ENCODE results near the gene LONRF2.

Gene LONRF2

DNA sequence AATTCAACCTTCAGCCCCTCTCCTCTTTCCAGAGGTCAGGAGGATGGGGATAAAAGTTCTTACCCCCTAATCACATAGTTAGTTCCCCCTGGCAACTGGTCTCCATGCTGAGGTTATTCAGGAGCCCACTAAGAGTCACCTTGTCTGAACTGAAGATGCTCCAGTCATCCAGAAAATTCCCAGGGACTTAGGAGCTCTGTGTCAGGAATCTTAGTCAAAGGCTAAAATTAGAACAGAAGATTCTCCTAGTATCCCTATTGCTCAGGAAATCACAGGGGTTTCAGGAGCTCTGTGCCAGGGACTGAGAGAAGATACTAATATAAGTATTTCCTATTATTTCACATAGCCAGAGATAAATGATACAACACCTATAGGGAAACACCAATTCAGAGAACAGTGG is 37.3 kb upstream of the LONRF2 start:
- H3K9me3 ChIP-seq (ENCODE audit: control insufficient read depth, insufficient read depth, low read length) = no peaks in the 10 kb centered on the region

DNA sequence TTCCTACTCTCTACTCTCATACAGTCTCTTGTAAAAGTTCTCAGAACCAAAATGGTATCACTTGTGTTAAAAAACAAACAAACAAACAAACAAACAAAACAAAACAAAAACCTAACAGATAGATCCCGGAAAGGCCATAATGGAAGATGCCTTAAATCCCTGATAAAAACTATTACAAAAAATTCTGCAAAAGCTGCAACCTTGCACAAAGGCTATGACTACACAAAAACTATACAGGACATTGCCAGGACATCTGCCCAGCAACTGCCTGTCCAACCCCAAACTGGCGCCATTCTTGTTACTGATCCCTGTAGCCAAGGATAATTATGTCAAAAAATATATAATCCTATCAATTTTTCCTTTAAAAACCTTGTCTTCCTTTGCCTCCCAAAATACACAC is 36.3 kb upstream of the LONRF2 start:
- Histone ChIP-seq H3K27me3 (ENCODE audit: control insufficient read depth, low read length) (peaks cover 3% of the 10 kb centered on the region; the same call in 1 of the 2 replicates), H3K4me2 (ENCODE audit: low read length) (no peak overlapping the region), H4K20me1 (ENCODE audit: control insufficient read depth, insufficient read depth, low read depth, low read length) (no peaks in the 10 kb centered on the region), H3K4me1 (ENCODE audit: control insufficient read depth, low read length) (no peaks in the 10 kb centered on the region), H3K9me2 (replicated peaks; ENCODE audit: control insufficient read depth, low read length) (no peaks in the 10 kb centered on the region), H3K9me3 (ENCODE audit: control insufficient read depth, insufficient read depth, low read length) (no peaks in the 10 kb centered on the region), H3K4me3 (ENCODE audit: low read length) (no peak overlapping the region), H3K79me2 (ENCODE audit: control insufficient read depth, low read length) (no peaks in the 10 kb centered on the region), H3K36me3 (ENCODE audit: control insufficient read depth, low read length) (no peaks in the 10 kb centered on the region), H3K27ac (ENCODE audit: low read depth, low read length) (no peak overlapping the region), H3F3A (ENCODE audit: control insufficient read depth, insufficient read depth) (no peaks in the 10 kb centered on the region)
- TF ChIP-seq EZH2phosphoT487 (IDR thresholded peaks at IDR 0.05; ENCODE audit: borderline replicate concordance, low read length) = no peak
- TF ChIP-seq, protein P1, sequence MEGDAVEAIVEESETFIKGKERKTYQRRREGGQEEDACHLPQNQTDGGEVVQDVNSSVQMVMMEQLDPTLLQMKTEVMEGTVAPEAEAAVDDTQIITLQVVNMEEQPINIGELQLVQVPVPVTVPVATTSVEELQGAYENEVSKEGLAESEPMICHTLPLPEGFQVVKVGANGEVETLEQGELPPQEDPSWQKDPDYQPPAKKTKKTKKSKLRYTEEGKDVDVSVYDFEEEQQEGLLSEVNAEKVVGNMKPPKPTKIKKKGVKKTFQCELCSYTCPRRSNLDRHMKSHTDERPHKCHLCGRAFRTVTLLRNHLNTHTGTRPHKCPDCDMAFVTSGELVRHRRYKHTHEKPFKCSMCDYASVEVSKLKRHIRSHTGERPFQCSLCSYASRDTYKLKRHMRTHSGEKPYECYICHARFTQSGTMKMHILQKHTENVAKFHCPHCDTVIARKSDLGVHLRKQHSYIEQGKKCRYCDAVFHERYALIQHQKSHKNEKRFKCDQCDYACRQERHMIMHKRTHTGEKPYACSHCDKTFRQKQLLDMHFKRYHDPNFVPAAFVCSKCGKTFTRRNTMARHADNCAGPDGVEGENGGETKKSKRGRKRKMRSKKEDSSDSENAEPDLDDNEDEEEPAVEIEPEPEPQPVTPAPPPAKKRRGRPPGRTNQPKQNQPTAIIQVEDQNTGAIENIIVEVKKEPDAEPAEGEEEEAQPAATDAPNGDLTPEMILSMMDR (IDR thresholded peaks at IDR 0.05; ENCODE audit: low read depth, low read length, poor library complexity, severe bottlenecking) = no peak

More for the DNA sequence above, 37.3 kb upstream of the LONRF2 start:
- Histone ChIP-seq H3K4me3 (ENCODE audit: low read length) (no peak overlapping the region), H3K79me2 (ENCODE audit: control insufficient read depth, low read length) (no peaks in the 10 kb centered on the region), H3K4me1 (ENCODE audit: control insufficient read depth, low read length) (no peaks in the 10 kb centered on the region), H3K36me3 (ENCODE audit: control insufficient read depth, low read length) (no peaks in the 10 kb centered on the region), H4K20me1 (ENCODE audit: control insufficient read depth, insufficient read depth, low read depth, low read length) (no peaks in the 10 kb centered on the region), H3K9me2 (replicated peaks; ENCODE audit: control insufficient read depth, low read length) (no peaks in the 10 kb centered on the region), H3K27me3 (ENCODE audit: control insufficient read depth, low read length) (peaks cover 3% of the 10 kb centered on the region; the same call in 1 of the 2 replicates), H3K4me2 (ENCODE audit: low read length) (no peak overlapping the region), H3F3A (ENCODE audit: control insufficient read depth, insufficient read depth) (no peaks in the 10 kb centered on the region), H3K27ac (ENCODE audit: low read depth, low read length) (no peak overlapping the region)
- TF ChIP-seq EZH2phosphoT487 (IDR thresholded peaks at IDR 0.05; ENCODE audit: borderline replicate concordance, low read length) = no peak
- TF ChIP-seq, protein P1 (IDR thresholded peaks at IDR 0.05; ENCODE audit: low read depth, low read length, poor library complexity, severe bottlenecking) = no peak

DNA sequence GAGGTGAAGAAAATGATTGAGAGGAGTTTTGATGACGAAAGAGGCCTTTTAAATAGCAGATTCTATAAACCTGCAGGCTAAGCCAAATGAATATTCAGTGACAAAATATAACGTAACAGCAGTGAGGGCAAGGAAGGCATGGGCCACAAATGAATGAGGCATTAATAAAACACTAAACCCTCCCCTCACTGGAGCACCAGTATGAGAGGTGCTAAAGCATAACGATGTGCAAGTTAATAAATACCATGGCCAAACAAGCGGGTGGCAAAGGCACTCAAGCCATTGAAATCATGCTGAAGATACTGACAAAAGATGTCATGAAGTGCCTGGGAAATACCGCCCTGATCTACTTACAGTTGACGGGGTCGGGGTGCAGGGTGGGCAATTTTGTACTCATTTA is 30.2 kb upstream of the LONRF2 start:
- Histone ChIP-seq H3K9me3 (ENCODE audit: control insufficient read depth, insufficient read depth, low read length) (no peaks in the 10 kb centered on the region), H3K27me3 (ENCODE audit: control insufficient read depth, low read length) (peaks cover 3% of the 10 kb centered on the region; the same call in 1 of the 2 replicates), H3K36me3 (ENCODE audit: control insufficient read depth, low read length) (no peaks in the 10 kb centered on the region), H3K4me1 (ENCODE audit: control insufficient read depth, low read length) (no peaks in the 10 kb centered on the region), H4K20me1 (ENCODE audit: control insufficient read depth, insufficient read depth, low read depth, low read length) (no peaks in the 10 kb centered on the region), H3K4me3 (ENCODE audit: low read length) (no peak overlapping the region), H3K9me2 (replicated peaks; ENCODE audit: control insufficient read depth, low read length) (no peaks in the 10 kb centered on the region), H3F3A (ENCODE audit: control insufficient read depth, insufficient read depth) (no peaks in the 10 kb centered on the region), H3K27ac (ENCODE audit: low read depth, low read length) (no peak overlapping the region), H3K4me2 (ENCODE audit: low read length) (no peak overlapping the region), H3K79me2 (ENCODE audit: control insufficient read depth, low read length) (no peaks in the 10 kb centered on the region)
- TF ChIP-seq, protein P1 (IDR thresholded peaks at IDR 0.05; ENCODE audit: low read depth, low read length, poor library complexity, severe bottlenecking) = no peak
- TF ChIP-seq EZH2phosphoT487 (IDR thresholded peaks at IDR 0.05; ENCODE audit: borderline replicate concordance, low read length) = no peak

Data from DOHH2 (cell line).